Measurements from ENCODE around the gene NMRAL1. TPM values are rescaled to one million over a fixed set of nuclear protein-coding genes. Genes with fewer than 3 reads are reported as not detected.

NMRAL1 gene
- 45.0 and 78.3 TPM in 2 replicates for total RNA-seq

DNA sequence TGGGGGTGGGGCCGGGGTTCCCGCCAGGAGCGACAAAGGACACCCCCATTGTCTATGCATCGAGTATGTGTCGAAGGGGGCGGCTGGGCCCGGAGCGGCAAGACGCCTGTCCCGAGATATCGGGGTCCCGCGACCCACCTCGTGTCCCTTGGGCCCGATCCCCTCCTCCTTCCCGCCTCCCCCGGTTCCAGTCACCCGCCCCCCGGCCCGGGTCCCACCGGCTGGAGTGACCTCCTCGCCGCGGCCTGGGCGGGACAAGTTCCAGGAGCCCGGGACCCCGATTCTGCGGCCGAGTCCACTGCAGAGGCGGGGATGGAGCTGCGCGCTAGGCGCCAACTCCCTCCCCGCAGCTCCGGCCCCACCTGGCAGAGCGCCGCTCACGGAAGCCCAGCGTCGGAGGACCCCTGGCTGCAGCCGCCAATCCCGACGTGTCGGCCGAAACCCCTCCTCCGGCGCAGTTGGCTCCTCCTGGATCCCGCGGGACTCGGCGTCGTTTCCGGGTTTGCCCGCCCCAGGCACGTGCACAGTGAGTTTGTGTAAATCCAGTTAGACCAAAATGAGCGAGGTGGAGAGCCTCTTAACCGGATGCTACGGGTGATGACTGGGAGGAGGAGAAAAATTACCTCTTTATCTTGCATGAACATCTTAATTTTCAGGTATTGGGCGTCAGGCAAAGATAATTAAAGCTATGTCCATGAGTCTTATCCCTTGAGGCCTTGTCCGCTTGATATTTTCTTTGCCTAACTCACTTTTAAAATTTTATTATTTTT, at the start of gene NMRAL1:
Gene NMRAL1, minus strand, starts transcription at position 434 of the 770 bp plus-strand sequence. CDS start 493 bp downstream, outside the sequence.

DNA sequence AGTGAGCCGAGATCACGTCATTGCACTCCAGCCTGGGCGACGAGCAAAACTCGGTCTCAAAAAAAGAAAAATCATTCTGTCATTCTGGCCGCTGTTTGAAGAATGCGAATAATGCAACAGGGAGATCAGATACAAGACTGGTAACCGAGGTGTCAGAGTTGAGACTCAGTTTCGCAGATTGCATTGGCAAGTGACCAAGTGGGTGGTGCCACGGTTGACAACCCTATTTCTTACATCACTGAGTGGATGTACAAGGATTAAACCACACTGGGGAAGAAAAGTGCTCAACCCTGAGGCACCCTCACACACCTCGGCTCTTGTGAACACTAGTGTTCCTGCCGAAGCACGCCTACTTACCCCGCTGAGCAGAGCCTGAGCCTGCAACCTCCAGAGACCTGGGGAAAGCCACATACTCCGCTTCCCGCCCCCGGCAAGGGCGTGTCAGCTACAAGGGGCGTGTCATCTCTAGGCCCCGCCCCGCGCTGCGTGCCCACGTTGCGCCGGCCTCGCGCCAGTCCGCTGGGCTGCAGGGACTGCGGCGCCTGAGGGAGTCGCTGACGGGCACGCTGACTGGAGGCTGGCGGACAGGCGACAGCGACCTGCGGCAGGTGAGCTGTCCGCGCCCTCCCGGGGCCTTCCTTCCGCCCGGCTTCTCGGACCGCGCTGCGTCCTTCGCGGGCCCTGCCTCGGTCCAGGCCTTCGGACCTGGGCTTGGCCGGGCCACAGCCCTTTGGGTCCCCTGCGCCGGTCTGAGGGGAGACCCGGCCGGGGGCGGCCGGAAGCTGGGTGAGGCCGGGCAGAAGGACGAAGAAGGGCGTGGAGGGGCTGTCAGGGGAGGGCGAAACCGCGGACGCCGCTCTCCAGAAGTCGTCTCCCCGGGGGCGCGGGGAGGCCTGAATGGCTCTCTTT, 1.7 kb upstream of the NMRAL1 start, which contains the start of gene HMOX2:
Gene HMOX2, plus strand, starts transcription at position 519 of the 909 bp plus-strand sequence. CDS start 29,127 bp downstream, outside the sequence.

DNA sequence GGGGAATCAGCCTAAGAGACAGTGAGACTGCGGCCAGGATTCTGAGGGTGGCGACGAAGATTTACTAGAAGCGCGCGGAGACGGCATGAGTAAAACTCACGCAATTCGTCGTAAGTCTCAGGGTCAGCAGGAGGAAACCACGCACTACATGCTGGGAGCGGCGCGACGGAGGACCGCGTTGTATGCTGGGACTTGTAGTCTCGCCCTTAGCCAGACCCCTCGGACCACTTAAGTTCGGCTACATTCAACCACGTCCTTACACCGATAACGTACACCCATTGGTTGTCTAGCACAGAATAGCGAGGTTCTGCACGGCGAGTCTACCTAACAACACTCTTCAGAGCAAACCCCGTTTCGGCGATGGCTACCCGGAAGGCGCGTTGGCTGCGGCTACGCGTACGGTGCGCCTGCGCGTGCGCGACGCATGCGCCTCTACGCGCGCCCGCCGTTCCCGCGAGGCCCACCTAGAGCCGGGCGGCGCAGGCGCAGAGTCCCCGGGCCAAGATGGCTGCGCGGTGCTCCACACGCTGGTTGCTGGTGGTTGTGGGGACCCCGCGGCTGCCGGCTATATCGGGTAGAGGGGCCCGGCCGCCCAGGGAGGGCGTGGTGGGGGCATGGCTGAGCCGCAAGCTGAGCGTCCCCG, 48.9 kb downstream of the NMRAL1 start, which contains the start of gene DNAJA3:
Gene DNAJA3, plus strand, starts transcription at position 491 of the 643 bp plus-strand sequence. Its CDS starts 14 bp downstream, at position 505.

DNA sequence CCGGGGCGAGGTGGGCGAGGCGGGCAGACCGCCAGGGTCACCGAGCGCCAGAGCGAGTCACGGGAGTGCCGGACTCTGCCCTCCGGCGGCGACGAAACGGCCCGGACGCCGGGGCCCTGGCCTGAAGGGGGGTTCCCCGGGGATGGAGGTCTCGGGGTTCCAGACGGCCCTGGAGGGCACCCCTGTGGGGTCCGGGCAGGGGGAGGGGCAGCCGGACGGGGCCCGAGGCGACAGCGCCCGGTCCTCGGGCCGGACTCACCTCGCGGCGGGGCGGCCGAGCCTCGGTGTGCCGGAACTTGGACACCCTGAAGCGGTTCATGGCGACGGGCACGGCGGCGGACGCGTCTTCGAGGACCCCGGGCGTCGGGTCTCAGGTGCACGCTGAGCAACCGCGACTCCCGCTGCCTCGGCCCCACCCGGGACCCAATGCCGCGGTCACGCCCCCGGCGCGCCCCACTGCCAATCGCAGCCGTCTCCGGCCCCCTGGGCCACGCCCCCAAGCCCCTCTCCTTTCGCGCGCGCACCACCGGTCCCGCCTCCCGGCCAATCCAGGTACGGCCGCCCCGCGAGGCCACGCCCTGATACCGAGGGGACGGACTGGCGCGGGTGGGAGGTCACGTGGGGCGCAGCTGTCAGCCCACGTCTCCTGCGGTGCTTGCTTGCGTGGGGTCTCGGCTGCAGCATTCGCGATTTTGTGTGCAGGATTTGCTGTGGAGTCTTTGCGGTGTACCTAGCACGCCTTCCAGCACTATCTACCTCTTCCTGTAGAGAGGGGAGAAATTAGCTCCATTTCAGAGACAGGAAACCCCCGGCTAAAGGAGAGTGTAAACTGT, 58.0 kb downstream of the NMRAL1 start, which contains the start of gene CORO7:
Gene CORO7, minus strand, starts transcription at position 397 of the 833 bp plus-strand sequence. Its CDS starts 78 bp downstream, at position 319.

Small RNA genes within 50 kb of the gene (small RNA-seq; reads per million reads assigned to genes)
- not detected for gene AC012676.2

Other genes with a start within 250 kb of the NMRAL1 start
- gene SRL, start 232.5 kb downstream of the NMRAL1 start, total RNA-seq, result not detected in 2 replicates
- gene TFAP4, start 201.6 kb downstream of the NMRAL1 start, total RNA-seq, result 14.0 and 22.5 TPM in 2 replicates
- gene GLIS2, start 158.6 kb downstream of the NMRAL1 start, total RNA-seq, result 1.8 and 2.3 TPM in 2 replicates
- 23.5 and 33.8 TPM in 2 replicates for gene PAM16, start 123.3 kb downstream of the NMRAL1 start, total RNA-seq
- 156 and 170 TPM in 2 replicates for gene VASN, start 102.8 kb downstream of the NMRAL1 start, total RNA-seq
- 12.9 and 15.8 TPM in 2 replicates for gene CORO7, start 58.0 kb downstream of the NMRAL1 start, total RNA-seq
- 39.3 and 63.3 TPM in 2 replicates for gene DNAJA3, start 48.8 kb downstream of the NMRAL1 start, total RNA-seq
- 41.5 and 46.9 TPM in 2 replicates for gene HMOX2, start 1.8 kb upstream of the NMRAL1 start, total RNA-seq
- gene CDIP1, start 64.1 kb upstream of the NMRAL1 start, total RNA-seq, result 7.0 and 9.0 TPM in 2 replicates
- not detected in 2 replicates for gene C16orf96, start 81.7 kb upstream of the NMRAL1 start, total RNA-seq
- gene UBALD1, start 140.3 kb upstream of the NMRAL1 start, total RNA-seq, result 7.0 and 11.3 TPM in 2 replicates
- 31.6 and 35.6 TPM in 2 replicates for gene MGRN1, start 150.2 kb upstream of the NMRAL1 start, total RNA-seq
- 19.4 and 23.5 TPM in 2 replicates for gene NUDT16L1, start 218.9 kb upstream of the NMRAL1 start, total RNA-seq

All from subcutaneous preadipocyte (primary cell).